ENCODE data around the gene ABCA9. TPM values are rescaled to one million over a fixed set of nuclear protein-coding genes. Genes with fewer than 3 reads are reported as not detected.

ABCA9 gene
- total RNA-seq, 1 experiment from 2014 or later, result not detected

DNA sequence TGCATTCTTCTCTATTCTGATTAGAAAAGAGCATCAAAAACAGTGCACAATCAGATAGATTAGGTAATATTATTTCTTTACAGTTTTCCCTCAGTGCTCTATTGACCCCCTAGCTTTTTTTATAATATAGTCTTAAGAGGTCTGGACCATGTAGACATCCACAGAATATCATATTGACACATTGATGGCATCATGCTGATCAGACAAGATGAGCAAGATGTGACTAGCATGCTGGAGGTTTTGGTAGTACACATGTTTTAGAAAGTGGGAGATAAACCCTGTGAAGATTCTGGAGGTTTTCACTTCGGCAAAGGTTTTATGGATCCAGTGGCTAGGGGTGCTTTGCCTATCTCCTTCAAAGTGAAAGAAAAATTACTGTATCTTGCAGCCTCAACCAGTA lies 102.8 kb downstream of the ABCA9 start (continued):
- TF ChIP-seq, protein P1, sequence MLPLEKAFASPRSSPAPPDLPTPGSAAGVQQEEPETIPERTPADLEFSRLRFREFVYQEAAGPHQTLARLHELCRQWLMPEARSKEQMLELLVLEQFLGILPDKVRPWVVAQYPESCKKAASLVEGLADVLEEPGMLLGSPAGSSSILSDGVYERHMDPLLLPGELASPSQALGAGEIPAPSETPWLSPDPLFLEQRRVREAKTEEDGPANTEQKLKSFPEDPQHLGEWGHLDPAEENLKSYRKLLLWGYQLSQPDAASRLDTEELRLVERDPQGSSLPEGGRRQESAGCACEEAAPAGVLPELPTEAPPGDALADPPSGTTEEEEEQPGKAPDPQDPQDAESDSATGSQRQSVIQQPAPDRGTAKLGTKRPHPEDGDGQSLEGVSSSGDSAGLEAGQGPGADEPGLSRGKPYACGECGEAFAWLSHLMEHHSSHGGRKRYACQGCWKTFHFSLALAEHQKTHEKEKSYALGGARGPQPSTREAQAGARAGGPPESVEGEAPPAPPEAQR (CRISPR knock-in tag; IDR thresholded peaks at IDR 0.05), result no peak

DNA sequence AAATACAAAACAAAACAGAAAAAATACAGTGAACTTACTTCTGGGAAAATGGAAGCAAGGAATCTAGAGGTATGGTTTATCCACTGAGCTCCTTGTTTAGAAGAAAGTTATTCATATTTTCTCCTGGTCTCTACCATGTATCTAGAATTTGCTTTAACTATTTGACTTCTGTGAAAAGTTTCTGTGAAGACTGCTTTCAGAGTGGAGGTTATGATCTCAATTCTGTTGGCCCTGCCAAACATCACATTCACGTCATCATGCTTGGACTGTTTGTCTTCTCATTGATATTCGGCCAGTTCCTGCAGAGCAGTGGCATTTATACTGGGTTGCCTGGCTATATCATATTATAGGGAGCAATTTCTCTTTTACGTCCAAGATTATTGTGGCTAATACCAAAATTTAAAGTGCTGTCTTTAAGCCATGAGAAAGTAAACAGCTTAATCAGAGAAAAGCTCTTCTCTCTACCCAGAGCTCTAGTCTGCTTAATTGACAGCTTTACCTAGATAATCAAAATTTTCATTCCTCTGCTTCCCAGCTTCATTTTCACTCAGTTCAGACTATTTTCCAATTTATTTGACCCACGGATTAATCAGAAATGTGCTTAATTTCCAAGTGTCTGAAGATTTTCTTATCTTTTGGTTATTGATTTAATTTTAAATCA lies 105.4 kb downstream of the ABCA9 start, which contains the start of gene ABCA8:
Gene ABCA8 (minus strand): TSS at position 212 of the 661 bp plus-strand sequence. CDS start 13,358 bp downstream, outside the sequence.
- ATAC-seq (no peak), DNase-seq (ENCODE audit: low spot score) (no peak)
- no peak within 1 kb of the TSS for H3K4me3 Mint-ChIP-seq
- ChIA-PET POLR2A (no interaction called here), CTCF (interaction anchor here (1.3 to 1.5 kb wide), 2 partner anchors 48 to 183 kb away, joined by 4 to 5 read pairs; no protein-coding TSS in a partner anchor)
- TF ChIP-seq JAZF1 (CRISPR knock-in tag; IDR thresholded peaks at IDR 0.05) (no peak), ZBTB21 (CRISPR knock-in tag; IDR thresholded peaks at IDR 0.05; ENCODE audit: borderline replicate concordance) (no peak), FOXK1 (CRISPR knock-in tag; IDR thresholded peaks at IDR 0.05) (no peak), MXD4 (CRISPR knock-in tag; IDR thresholded peaks at IDR 0.05; ENCODE audit: borderline replicate concordance) (no peak), HMGA2 (CRISPR knock-in tag; IDR thresholded peaks at IDR 0.05) (no peak)
- TF ChIP-seq, protein P2, sequence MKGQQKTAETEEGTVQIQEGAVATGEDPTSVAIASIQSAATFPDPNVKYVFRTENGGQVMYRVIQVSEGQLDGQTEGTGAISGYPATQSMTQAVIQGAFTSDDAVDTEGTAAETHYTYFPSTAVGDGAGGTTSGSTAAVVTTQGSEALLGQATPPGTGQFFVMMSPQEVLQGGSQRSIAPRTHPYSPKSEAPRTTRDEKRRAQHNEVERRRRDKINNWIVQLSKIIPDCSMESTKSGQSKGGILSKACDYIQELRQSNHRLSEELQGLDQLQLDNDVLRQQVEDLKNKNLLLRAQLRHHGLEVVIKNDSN (CRISPR knock-in tag; IDR thresholded peaks at IDR 0.05), result no peak
- TF ChIP-seq, protein P3, sequence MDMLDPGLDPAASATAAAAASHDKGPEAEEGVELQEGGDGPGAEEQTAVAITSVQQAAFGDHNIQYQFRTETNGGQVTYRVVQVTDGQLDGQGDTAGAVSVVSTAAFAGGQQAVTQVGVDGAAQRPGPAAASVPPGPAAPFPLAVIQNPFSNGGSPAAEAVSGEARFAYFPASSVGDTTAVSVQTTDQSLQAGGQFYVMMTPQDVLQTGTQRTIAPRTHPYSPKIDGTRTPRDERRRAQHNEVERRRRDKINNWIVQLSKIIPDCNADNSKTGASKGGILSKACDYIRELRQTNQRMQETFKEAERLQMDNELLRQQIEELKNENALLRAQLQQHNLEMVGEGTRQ (CRISPR knock-in tag; IDR thresholded peaks at IDR 0.05), result no peak
- TF ChIP-seq, protein P4, sequence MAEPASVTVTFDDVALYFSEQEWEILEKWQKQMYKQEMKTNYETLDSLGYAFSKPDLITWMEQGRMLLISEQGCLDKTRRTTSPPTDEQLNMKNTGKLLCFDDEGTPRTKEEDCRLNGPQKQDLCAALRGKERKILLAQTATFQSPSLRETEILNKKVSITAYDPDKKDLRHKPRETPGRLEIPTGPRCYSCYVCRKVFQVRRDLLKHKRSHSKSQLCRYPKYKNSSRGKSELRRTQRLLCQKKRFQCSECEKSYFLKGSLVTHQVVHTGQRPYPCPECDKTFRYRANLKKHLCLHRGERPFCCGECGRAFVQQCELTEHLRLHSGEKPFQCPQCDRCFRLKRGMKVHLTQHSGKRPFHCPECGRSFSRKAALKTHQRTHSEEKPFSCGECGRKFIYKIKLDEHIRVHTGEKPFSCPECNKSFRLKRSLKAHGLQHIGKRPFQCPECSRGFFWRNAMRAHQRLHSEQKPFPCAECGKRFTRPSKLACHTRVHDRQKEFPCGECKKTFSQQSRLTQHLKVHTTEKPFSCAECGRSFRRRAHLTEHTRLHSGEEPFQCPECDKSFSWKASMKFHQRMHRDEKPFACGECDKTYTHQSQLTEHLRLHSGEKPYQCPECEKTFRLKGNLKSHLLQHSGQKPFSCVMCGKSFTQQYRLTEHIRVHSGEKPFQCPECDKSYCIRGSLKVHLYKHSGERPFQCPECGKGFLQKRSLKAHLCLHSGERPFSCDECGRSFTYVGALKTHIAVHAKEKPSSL (CRISPR knock-in tag; conservative IDR thresholded peaks at IDR 0.05), result no peak
- TF ChIP-seq, protein P5, sequence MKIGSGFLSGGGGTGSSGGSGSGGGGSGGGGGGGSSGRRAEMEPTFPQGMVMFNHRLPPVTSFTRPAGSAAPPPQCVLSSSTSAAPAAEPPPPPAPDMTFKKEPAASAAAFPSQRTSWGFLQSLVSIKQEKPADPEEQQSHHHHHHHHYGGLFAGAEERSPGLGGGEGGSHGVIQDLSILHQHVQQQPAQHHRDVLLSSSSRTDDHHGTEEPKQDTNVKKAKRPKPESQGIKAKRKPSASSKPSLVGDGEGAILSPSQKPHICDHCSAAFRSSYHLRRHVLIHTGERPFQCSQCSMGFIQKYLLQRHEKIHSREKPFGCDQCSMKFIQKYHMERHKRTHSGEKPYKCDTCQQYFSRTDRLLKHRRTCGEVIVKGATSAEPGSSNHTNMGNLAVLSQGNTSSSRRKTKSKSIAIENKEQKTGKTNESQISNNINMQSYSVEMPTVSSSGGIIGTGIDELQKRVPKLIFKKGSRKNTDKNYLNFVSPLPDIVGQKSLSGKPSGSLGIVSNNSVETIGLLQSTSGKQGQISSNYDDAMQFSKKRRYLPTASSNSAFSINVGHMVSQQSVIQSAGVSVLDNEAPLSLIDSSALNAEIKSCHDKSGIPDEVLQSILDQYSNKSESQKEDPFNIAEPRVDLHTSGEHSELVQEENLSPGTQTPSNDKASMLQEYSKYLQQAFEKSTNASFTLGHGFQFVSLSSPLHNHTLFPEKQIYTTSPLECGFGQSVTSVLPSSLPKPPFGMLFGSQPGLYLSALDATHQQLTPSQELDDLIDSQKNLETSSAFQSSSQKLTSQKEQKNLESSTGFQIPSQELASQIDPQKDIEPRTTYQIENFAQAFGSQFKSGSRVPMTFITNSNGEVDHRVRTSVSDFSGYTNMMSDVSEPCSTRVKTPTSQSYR (CRISPR knock-in tag; IDR thresholded peaks at IDR 0.05), result no peak
- H3K4me1 Mint-ChIP-seq, result no peaks in the 10 kb centered on the region
- H3K36me3 Mint-ChIP-seq, result no peaks in the 10 kb centered on the region
- peaks cover 6% of the 10 kb centered on the region for H3K9me3 Mint-ChIP-seq
- H3K27ac Mint-ChIP-seq, result no peak within 1 kb of the TSS
- H3K27me3 Mint-ChIP-seq (ENCODE audit: low read depth), result no peaks in the 10 kb centered on the region

DNA sequence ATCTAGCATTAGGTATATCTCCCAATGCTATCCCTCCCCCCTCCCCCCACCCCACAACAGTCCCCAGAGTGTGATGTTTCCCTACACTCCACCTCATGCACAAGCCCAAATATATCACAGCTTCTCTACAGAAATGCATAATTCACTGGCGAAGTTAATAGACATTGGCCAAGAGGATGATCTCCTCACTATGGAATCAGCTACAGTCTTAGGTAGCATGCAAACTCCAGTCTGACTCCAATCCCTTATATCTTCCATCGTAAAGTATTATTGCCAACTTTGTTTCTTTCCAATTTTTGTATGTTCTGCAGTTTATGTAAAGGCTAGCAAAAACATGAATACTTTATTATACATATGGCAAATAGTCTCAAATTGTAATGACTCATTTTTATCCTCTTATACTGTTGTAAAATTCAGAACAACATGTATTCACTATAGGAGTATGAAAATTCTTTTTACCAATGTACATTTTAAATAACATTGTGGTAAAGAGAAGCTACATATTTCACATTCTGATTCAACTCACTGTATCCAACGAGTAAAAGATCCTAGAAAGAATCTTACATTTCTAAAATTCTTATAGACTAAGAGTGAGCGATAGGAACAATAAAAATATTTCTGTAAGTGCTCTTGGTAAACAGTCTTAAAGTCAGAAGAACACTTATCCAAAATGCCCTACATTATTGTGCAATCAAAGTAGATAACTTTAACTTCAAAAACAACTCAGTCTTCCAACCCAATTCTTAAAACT lies 106.4 kb downstream of the ABCA9 start:
- no peak overlapping the region for H3K27ac Mint-ChIP-seq

More for the DNA sequence above, 106.4 kb downstream of the ABCA9 start:
- H3K36me3 Mint-ChIP-seq, result no peaks in the 10 kb centered on the region
- TF ChIP-seq, protein P6, sequence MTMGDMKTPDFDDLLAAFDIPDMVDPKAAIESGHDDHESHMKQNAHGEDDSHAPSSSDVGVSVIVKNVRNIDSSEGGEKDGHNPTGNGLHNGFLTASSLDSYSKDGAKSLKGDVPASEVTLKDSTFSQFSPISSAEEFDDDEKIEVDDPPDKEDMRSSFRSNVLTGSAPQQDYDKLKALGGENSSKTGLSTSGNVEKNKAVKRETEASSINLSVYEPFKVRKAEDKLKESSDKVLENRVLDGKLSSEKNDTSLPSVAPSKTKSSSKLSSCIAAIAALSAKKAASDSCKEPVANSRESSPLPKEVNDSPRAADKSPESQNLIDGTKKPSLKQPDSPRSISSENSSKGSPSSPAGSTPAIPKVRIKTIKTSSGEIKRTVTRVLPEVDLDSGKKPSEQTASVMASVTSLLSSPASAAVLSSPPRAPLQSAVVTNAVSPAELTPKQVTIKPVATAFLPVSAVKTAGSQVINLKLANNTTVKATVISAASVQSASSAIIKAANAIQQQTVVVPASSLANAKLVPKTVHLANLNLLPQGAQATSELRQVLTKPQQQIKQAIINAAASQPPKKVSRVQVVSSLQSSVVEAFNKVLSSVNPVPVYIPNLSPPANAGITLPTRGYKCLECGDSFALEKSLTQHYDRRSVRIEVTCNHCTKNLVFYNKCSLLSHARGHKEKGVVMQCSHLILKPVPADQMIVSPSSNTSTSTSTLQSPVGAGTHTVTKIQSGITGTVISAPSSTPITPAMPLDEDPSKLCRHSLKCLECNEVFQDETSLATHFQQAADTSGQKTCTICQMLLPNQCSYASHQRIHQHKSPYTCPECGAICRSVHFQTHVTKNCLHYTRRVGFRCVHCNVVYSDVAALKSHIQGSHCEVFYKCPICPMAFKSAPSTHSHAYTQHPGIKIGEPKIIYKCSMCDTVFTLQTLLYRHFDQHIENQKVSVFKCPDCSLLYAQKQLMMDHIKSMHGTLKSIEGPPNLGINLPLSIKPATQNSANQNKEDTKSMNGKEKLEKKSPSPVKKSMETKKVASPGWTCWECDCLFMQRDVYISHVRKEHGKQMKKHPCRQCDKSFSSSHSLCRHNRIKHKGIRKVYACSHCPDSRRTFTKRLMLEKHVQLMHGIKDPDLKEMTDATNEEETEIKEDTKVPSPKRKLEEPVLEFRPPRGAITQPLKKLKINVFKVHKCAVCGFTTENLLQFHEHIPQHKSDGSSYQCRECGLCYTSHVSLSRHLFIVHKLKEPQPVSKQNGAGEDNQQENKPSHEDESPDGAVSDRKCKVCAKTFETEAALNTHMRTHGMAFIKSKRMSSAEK (CRISPR knock-in tag; IDR thresholded peaks at IDR 0.05; ENCODE audit: borderline replicate concordance), result no peak
- no peak for TF ChIP-seq GABPB1 (CRISPR knock-in tag; IDR thresholded peaks at IDR 0.05)
- TF ChIP-seq TEAD4 (CRISPR knock-in tag; IDR thresholded peaks at IDR 0.05), result no peak
- TF ChIP-seq CBFB (CRISPR knock-in tag; IDR thresholded peaks at IDR 0.05; ENCODE audit: low read depth), result no peak
- no peak for TF ChIP-seq NFATC4 (CRISPR knock-in tag; IDR thresholded peaks at IDR 0.05)
- no peak for TF ChIP-seq ELF4 (CRISPR knock-in tag; IDR thresholded peaks at IDR 0.05; ENCODE audit: low read depth)
- no peak for ATAC-seq
- H3K4me3 Mint-ChIP-seq, result no peak overlapping the region
- CTCF ChIA-PET, result interaction anchor here (1.3 to 1.5 kb wide), 2 partner anchors 47 to 182 kb away, joined by 4 to 5 read pairs; no protein-coding TSS in a partner anchor
- no peak for DNase-seq (ENCODE audit: low spot score)
- H3K4me1 Mint-ChIP-seq, result no peaks in the 10 kb centered on the region
- POLR2A ChIA-PET, result no interaction called here
- no peaks in the 10 kb centered on the region for H3K27me3 Mint-ChIP-seq (ENCODE audit: low read depth)
- peaks cover 5% of the 10 kb centered on the region for H3K9me3 Mint-ChIP-seq
